ENCODE measurements around the gene ATRN. TPM values are rescaled to one million over a fixed set of nuclear protein-coding genes. Genes with fewer than 3 reads are reported as not detected.

ATRN gene
- total RNA-seq, 1 experiment from 2014 or later, result 41.4 TPM

- H3K4me1 Mint-ChIP-seq (ENCODE audit: low read depth, unreplicated experiment), result no peaks in the 10 kb centered on the region
- H3K4me1 ChIP-seq, result no peaks in the 10 kb centered on the region
- CTCF ChIA-PET, result no interaction called here
- no peak overlapping the region for H3K27ac Mint-ChIP-seq (ENCODE audit: unreplicated experiment)
- H3K9me3 Mint-ChIP-seq (ENCODE audit: unreplicated experiment), result no peaks in the 10 kb centered on the region
- no peak overlapping the region for H3K4me3 ChIP-seq (ENCODE audit: low read depth, low read length)
- no peaks in the 10 kb centered on the region for H3K36me3 ChIP-seq (ENCODE audit: control insufficient read depth, insufficient read depth, low read length)
- POLR2A ChIA-PET, result no interaction called here
- no peaks in the 10 kb centered on the region for H3K27me3 ChIP-seq (replicated peaks; ENCODE audit: control insufficient read depth, insufficient read depth, low read length)
- H3K4me3 Mint-ChIP-seq (ENCODE audit: unreplicated experiment), result no peak overlapping the region
- no TSS peak for BruUV-seq (replicated peaks)
- H3K9me3 ChIP-seq, result no peaks in the 10 kb centered on the region
- DNase-seq, result no peak
- H3K27me3 Mint-ChIP-seq (ENCODE audit: insufficient read depth, unreplicated experiment), result no peaks in the 10 kb centered on the region
- H3K36me3 Mint-ChIP-seq (ENCODE audit: insufficient read depth, unreplicated experiment), result no peaks in the 10 kb centered on the region
- intact Hi-C loops (cut with micrococcal nuclease; ENCODE audit: unreplicated experiment), result no loop called here
- TF ChIP-seq, protein P1, sequence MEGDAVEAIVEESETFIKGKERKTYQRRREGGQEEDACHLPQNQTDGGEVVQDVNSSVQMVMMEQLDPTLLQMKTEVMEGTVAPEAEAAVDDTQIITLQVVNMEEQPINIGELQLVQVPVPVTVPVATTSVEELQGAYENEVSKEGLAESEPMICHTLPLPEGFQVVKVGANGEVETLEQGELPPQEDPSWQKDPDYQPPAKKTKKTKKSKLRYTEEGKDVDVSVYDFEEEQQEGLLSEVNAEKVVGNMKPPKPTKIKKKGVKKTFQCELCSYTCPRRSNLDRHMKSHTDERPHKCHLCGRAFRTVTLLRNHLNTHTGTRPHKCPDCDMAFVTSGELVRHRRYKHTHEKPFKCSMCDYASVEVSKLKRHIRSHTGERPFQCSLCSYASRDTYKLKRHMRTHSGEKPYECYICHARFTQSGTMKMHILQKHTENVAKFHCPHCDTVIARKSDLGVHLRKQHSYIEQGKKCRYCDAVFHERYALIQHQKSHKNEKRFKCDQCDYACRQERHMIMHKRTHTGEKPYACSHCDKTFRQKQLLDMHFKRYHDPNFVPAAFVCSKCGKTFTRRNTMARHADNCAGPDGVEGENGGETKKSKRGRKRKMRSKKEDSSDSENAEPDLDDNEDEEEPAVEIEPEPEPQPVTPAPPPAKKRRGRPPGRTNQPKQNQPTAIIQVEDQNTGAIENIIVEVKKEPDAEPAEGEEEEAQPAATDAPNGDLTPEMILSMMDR (IDR thresholded peaks at IDR 0.05; ENCODE audit: insufficient read depth in 1 of 2, low read depth in 1 of 2, low read length in 1 of 2, severe bottlenecking in 1 of 2, unreplicated experiment in 1 of 2), result no peak
These were observed 184.2 kb downstream of the ATRN start for GRCh38 chr20:3655131-3655405.

DNA sequence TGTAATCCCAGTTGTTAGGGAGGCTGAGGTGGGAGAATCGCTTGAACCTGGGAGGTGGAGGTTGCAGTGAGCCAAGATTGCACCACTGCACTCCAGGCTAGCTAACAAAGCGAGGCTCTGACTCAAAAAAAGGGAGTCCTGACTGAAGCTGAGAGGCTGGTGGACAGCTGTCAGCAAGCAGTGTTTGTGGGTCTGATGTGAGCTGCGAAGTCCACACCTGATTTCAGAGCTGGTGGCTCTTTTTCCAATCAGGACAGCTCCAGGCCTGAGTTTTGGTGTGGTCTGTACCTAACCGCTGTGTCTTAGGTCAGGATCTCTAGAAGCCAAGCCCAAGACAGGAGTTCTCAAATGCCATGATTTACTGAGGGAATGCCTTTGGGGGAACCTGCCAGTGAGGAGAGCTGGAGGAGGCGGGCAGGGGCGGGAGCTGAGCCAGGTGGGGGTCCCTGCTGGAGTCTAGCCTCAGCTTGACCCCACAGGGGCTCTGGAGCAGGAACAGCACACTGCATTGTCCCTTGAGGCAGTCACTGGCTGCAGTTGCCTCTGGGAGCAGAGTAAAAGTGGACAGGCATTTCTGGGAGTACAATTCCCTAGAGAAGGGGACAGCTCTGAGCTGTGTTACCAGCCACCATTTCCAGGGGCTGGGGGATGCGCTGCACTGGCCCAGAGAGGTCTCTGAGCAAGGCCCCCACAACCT, 187.3 kb downstream of the ATRN start:
- ChIA-PET CTCF (interaction anchor here (0.6 kb wide), 1 partner anchor 53 kb away, joined by 3 read pairs; no protein-coding TSS in a partner anchor), POLR2A (no interaction called here)
- H3K4me3 Mint-ChIP-seq (ENCODE audit: unreplicated experiment), result no peak overlapping the region
- no peaks in the 10 kb centered on the region for H3K36me3 Mint-ChIP-seq (ENCODE audit: insufficient read depth, unreplicated experiment)
- peaks cover 3% of the 10 kb centered on the region for H3K27me3 Mint-ChIP-seq (ENCODE audit: insufficient read depth, unreplicated experiment)
- TF ChIP-seq, protein P1 (IDR thresholded peaks at IDR 0.05; ENCODE audit: insufficient read depth in 1 of 2, low read depth in 1 of 2, low read length in 1 of 2, severe bottlenecking in 1 of 2, unreplicated experiment in 1 of 2), result no peak
- Histone ChIP-seq H3K27me3 (replicated peaks; ENCODE audit: control insufficient read depth, insufficient read depth, low read length) (no peaks in the 10 kb centered on the region), H3K4me1 (no peaks in the 10 kb centered on the region), H3K36me3 (ENCODE audit: control insufficient read depth, insufficient read depth, low read length) (no peaks in the 10 kb centered on the region), H3K9me3 (no peaks in the 10 kb centered on the region), H3K4me3 (ENCODE audit: low read depth, low read length) (no peak overlapping the region)
- no peaks in the 10 kb centered on the region for H3K4me1 Mint-ChIP-seq (ENCODE audit: low read depth, unreplicated experiment)
- no peak for DNase-seq
- H3K27ac Mint-ChIP-seq (ENCODE audit: unreplicated experiment), result no peak overlapping the region
- no TSS peak for BruUV-seq (replicated peaks)
- intact Hi-C loops (cut with micrococcal nuclease; ENCODE audit: unreplicated experiment), result no loop called here
- no peaks in the 10 kb centered on the region for H3K9me3 Mint-ChIP-seq (ENCODE audit: unreplicated experiment)

DNA sequence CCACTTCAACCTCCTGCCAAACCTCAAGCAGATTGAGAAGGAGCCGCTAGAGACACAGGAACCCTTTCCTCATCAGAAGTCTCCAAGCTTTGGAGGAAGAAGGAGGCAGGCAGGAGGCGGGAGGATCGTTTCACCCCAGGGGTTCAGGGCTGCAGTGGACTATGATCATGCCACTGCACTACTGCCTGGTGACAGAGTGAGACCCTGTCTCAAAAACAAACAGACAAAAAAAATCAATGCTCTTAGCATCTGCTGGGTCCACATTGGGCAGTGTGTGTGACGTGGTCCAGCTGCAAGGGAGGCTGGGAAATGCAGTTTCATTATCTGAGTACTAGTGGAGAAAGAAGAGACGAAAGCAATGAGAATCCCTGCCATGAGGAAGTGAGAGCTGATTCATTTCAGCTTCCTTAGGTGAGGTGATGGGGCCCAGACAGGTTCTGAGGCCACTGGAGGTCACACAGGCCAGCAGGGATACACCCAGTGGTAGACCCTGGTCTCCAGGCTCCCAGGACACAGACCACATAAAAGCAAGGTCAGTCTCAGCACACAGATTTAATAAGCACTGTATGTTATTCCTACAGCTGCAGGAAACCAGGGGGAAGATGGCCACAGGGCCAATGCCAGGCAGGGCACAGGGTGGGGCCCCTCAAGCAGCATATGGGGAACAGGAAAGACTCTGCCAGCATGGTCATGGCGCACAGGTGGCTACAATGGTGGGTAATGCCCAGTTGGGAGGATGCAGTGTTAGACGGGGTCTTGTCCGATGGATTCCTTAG, 188.1 kb downstream of the ATRN start:
- intact Hi-C loops (cut with micrococcal nuclease; ENCODE audit: unreplicated experiment), result no loop called here
- H3K9me3 Mint-ChIP-seq (ENCODE audit: unreplicated experiment), result no peaks in the 10 kb centered on the region
- DNase-seq, result no peak
- Histone ChIP-seq H3K36me3 (ENCODE audit: control insufficient read depth, insufficient read depth, low read length) (no peaks in the 10 kb centered on the region), H3K9me3 (no peaks in the 10 kb centered on the region), H3K27me3 (replicated peaks; ENCODE audit: control insufficient read depth, insufficient read depth, low read length) (no peaks in the 10 kb centered on the region), H3K4me3 (ENCODE audit: low read depth, low read length) (no peak overlapping the region), H3K4me1 (no peaks in the 10 kb centered on the region)
- no peaks in the 10 kb centered on the region for H3K36me3 Mint-ChIP-seq (ENCODE audit: insufficient read depth, unreplicated experiment)
- H3K27me3 Mint-ChIP-seq (ENCODE audit: insufficient read depth, unreplicated experiment), result peaks cover 3% of the 10 kb centered on the region
- H3K27ac Mint-ChIP-seq (ENCODE audit: unreplicated experiment), result no peak overlapping the region
- H3K4me1 Mint-ChIP-seq (ENCODE audit: low read depth, unreplicated experiment), result no peaks in the 10 kb centered on the region
- POLR2A ChIA-PET, result no interaction called here
- TF ChIP-seq, protein P1 (IDR thresholded peaks at IDR 0.05; ENCODE audit: insufficient read depth in 1 of 2, low read depth in 1 of 2, low read length in 1 of 2, severe bottlenecking in 1 of 2, unreplicated experiment in 1 of 2), result no peak
- no TSS peak for BruUV-seq (replicated peaks)
- CTCF ChIA-PET, result no interaction called here
- H3K4me3 Mint-ChIP-seq (ENCODE audit: unreplicated experiment), result no peak overlapping the region

Measured in Caco-2 (cell line).